HG03575 (cell line): Measurements from ENCODE around the gene SNRNP25.

ENCODE experiments used
- ATAC-seq: cut with Tn5 transposase; IDR thresholded peaks from one replicate; pipeline ENCODE4 v1.9.1; 2021; ENCODE audit not compliant: unreplicated experiment, insufficient number of reproducible peaks, low FRiP score; ENCODE audit errors: extremely low read depth

The SNRNP25 gene

DNA sequence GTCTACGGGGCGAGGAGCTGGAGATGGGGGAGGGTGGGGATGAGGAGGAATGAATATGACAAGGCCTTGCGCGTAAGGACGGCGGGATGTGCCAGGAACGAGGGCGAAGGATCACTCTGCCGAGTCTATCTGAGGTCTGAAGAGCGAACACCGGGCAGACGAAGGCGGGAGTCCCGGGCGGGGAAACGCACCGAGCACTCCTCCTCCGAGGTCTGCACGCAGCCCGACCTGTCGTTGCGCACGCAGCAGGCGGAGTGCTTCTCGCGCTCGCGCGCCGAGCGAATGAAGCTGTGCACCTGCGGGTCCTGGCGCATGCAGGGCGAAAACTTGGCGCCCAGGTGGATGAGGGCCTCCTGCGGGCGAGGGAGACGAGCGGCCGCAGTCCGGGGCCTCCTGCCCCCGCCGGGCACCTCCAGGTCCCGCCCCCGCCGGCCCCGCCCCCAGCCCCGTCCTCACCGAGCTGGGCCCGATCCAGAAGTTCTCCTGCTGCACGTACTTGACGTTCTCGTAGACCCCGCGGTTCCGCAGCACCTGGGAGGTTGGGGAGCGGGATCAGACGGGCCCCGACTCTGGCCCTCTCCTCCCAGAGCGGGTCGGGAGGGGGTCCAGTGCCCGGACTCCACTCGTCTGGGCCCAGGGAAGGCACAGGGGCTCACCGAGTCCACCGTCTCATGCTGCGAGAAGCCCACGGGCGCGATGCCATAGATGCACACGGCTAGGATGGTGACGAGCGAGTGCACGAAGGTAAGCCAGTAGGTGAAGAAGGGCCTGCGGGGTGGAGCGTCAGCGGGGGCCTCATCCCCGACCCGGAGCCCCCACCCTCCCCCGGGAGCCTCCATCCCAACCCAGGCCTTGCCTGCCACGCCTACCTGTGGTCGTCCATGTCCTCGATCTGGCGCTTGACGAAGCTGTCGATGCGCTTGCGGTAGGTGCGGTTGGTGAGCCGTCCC lies 7.6 kb downstream of the SNRNP25 start:
- ATAC-seq: no peak

DNA sequence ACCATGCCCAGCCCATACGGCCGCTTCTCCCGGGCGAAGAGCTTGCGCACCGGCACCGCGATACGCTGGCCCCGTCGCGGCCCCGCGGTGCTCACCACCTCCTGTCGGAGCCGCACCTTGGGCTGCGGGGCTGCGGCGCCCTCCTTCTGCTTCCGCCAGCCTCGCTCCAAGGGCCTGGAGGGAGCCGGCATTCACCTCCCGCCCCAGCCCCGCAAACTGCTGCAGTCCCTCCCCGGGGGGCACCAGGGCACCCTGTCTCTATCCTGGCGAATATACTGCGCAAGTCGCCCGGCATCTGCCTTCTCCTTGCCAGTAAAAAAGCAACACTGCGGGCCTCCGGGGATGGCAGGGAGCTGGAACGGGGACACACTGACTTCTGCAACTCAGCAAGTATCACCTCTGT lies 8.3 kb downstream of the SNRNP25 start:
- ATAC-seq: no peak

DNA sequence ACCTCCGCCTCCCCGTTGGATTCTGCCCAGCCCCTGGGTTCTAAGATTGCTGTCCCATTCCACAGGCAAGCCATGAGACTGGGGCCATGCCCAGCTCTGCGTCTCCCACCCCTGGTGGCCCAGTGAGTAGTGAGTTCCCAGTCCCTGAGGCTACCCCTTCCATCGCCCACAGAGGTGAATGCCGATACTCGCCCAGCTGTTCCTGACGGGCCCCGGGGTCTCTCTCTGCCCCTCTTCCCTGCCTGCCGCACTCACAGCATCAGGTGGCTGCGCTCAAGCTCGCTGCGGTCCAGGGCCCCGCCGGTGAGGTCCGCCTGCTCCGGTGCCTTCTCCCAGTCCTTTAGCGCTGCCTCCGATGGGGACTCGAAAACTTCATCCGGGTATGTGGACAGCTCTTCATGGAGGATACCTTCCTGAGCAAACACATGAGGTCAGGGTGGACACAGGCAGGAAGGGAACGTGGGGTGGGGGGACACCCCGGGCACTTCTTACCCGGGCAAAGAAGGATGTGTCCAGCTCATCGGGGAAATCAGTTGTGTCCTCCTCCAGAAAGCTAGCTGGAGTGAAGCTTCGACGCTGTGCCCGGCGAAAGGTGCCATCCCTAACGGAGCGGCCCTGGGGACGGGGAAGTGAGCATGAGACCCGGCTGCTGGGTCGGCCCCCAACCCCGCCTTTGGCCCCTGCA lies 8.8 kb downstream of the SNRNP25 start:
- ATAC-seq: no peak

DNA sequence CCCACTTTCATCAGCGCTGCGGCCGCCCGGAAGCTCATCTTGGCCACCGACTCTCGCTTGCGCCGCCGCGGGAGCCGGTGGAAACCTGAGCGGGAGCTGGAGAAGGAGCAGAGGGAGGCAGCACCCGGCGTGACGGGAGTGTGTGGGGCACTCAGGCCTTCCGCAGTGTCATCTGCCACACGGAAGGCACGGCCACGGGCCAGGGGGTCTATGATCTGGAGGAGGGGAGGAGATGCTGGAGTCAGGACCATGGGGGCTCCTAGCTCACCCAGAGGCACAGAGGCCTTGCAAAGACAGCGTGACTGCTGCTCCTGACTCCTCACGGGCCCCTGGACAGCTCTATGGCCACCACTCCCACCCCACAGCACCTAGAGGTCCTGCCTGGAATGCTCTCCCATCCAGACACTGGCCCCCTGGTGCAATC lies 9.4 kb downstream of the SNRNP25 start:
- ATAC-seq: no peak

DNA sequence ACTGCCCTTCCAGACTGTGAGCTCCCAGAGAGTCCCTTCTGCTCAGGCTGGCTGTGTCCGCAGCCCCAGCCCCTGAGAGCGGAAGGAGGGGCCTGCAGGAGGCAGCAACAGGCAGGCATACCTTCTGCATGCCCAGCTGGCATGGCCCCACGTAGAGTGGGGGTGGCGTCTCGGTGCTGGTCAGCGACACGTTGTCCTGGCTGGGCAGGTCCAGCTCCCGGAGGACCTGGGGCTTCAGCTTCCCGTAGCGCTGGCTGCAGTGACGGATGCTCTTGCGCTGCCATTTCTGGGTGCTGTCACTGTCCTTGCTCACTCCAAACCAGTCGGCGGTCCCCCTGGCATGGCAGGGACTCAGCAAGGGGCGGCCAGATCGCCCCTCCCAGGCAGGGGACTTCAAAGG lies 9.8 kb downstream of the SNRNP25 start:
- ATAC-seq: no peak

DNA sequence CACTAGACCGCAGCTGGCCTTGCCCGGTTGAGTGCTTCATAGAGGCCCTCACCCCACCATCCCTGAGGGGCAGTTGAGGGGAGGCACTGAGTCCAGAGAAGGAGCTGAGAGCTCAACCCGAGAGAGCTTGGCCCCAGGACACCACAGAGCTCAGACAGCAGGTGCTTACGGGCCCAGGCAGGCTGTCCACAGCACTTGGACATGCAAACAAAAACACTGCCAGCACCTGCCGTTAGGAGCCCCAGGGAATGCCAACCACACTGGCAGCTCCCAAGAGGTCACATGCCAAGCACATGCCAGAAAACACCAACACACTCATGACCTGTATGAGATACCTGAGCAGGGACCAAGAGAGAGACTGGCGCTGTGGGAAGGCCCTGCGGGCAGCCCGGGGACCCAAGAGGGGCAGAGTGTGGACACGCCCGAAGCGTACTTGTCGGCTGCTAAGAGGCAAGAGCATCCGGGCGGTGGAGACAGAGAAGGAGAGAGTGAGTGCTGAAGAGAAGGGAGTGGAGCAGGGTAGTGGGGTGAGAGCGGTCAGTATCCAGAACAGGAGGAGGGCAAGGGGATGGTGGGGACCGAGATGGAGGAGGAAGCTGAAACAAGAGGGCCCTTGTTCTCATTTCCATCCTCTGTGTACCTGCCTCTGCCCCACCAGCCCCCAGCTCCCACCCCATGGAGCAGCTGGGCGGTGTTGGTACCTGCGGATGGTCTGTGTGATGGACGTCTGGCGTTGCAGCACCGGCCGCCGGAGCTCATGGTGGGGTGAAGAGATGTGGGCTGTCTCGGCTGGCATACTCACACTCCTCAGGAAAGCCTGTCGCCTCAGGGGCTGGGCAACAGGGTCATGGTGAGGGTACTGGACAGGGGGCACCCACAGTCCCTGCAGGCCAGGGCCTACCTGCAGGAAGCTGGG lies 10.6 kb downstream of the SNRNP25 start:
- ATAC-seq: no peak

DNA sequence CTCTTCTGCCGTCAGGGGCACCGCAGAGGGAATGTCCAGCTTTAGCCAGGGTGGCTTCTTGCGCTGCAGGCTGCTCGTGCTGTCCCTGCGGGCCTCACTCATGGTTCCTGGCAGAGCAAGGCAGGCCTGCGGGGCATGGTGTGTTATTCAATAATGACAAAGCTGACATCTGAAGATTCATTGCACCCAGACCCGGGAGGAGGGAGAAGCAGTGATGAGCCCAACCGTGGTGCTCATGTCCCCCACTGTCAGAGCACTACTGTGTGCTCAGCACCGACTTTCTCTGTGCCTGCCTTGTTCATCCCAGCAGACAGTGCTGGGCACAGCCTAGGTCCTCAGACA lies 11.3 kb downstream of the SNRNP25 start:
- no peak for ATAC-seq

DNA sequence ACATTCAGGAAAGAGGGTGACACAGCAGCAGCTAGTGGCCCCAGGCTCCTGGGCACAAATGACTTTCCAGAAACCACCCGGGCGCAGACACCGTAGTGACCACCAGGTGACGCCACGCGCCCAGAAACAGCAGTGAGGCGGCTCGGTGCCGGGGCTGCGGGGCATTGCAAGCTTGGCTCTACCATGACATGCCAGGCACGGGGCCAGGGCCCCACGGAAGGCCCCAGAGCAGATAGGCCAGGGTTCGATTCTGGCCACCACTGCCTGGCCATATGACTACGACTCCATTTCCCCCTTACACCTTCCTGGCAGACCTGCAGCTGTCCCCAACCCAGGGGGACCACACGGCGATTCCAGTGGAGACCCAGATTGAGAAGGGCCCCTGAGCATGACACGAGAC lies 12.1 kb downstream of the SNRNP25 start:
- no peak for ATAC-seq

DNA sequence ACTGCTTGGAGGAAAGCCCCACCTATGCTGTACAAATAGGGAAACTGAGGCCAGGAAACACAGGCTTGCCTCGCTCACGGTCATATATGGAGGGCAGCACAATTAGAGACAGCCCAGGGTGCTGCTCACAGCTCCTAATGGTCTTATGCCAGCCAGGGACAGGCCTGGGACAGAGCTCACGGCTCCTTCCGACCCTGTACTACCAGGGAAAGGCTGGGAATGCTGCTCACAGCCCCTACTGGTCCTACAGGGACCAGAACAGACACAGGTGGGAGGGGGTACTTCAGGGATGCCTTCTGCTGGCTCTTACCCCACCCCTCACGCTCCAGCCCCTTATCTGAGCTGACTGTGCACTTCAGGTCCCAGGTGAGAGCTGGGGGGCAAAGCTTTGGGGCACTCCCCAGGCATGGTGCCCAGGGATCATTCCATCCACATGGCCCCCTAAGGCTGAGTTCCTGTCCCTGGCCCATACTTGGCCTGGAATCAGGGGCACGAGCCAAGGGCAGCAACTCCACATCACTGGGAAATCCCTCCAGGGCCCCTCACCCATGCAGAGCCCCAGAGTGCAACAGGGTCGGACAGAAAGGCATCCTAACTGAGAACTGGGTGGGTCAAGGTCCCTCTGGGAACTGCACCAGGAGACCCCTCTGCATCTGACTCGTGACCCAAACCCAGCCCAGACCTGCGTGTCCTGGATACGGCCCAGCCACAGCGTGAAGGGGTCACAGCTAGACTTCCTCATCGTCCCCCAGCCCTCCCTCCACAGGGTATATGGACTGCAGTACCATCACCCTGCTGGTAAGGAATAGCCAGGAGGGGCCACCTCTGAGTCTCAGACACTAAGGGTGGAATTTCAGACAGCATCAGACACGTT lies 12.9 kb downstream of the SNRNP25 start:
- no peak for ATAC-seq

DNA sequence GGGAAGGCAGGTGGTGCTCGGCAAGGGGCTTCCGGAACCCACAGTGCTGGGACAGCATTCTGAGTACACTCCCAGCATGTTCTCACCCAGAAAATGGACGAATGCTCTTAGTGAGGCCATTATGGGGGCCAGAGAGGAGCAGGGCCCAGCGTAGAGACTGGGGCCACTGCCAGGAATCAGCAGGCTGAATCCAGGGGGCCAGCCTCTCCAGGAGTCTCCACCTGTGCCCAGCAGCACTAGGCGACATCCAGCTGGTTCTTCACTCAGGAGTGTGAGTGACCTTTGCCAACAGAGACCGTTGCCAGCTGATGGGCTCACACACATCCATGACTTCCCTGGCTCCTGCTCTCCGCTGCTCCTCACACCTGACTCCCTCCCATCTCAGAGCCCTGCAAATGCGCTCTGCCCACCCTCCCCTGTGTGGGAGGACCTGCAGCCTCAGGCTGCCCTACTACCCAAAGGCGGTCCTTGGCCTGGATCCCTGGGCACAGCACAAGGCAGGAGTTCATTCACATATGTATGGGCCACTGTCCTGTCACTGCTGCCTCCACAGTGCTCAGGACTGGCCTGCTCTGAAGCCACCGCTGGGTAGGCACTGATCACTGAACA lies 13.7 kb downstream of the SNRNP25 start:
- ATAC-seq: no peak

DNA sequence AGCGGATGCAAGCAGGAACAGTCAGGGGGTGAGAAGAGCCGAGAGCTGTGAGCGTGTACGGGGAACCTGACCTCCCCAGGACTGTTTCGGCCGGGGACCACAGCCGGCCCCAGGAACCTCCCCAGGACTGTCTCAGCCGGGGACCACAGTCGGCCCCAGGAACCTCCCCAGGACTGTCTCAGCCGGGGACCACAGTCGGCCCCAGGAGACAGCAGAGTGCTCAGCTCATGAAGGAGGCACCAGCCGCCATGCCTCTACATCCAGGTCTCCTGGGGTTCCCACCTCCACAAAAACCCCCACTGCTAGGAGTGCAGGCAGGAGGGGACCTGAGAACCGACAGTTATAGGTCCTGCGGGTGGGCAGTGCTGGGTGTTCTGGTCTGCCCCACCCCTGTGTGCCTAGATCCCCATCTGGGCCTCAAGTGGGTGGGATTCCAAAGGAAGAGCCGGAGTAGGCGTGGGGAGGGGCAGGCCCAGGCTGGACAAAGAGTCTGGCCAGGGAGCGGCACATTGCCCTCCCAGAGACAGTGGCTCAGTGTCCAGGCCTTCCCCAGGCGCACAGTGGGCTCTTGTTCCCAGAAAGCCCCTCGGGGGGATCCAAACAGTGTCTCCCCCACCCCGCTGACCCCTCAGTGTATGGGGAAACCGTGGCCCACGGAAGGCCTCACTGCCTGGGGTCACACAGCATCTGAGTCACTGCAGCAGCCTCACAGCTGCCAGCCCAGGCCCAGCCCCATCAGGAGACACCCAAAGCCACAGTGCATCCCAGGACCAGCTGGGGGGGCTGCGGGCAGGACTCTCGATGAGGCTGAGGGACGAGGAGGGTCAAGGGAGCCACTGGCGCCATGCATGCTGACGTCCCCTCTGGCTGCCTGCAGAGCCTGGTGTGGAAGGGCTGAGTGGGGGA lies 14.5 kb downstream of the SNRNP25 start:
- ATAC-seq: no peak

DNA sequence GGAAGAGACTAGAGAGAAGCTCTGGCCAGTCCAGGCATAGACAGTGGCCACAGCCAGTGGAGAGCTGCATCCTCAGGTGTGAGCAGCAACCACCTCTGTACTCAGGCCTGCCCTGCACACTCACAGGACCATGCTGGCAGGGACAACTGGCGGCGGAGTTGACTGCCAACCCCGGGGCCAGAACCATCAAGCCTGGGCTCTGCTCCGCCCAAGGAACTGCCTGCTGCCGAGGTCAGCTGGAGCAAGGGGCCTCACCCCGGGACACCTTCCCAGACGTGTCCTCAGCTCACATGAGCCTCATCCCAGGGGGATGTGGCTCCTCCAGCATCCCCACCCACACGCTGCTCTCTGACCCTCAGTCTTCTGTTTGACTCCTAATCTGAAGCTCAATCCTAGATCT lies 15.6 kb downstream of the SNRNP25 start:
- ATAC-seq: no peak

DNA sequence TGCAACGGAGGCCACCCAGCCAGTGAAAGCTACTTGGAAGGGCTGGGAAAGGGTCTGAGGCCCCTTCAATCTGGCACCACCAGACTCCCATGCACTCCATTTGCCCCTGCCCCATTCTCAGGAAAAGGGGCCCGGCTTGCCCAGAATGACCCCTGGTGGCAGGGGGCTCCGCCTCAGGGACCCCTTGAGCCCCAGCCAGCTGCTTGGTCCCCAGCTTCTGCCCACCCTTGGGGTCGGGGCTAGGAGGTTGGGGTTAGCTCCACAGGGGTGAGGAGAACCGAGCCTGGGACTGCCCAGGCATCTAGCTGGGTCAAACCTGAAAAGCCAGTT lies 17.5 kb downstream of the SNRNP25 start:
- ATAC-seq: no peak

DNA sequence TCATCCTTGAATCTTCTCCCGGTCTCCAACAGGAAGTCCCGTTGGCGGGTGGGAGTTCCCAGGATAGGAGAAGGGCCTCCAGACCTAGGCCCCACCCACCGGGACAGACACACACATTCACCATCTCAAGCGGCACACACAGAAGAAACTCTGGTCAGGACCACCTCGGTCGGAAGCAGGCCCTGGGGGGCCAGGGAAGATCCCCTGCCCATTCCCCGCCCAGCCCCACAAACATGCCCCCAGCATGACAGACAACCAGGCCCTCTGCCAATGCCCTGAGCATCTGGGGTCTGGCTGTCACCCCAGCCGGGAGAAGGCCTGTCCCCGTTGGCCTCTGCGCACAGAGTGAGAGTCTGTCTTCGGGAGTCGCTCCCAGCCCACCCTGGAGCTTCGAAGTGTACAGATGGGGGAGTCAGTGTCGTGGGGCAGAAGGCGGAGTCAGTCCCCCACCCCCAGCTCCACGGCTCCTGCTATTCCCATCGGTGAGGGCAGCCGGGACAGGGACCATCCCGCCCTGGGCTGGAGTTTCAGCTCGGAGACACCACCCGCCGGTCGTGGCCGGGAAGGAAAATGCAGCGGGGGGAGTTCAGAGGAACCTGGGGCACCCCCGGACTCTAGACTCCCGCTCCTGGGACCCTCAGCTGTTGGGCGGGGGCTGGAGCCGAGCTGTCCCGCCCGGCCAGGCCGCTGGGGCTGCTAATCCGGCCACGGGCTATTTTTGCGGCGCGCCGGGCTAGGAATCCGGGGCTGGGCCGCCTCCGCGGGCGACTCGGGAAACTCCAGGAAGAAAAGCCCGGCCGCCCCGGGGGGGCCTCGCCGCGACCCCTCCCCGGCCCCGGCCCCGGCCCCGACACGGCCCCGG lies 18.1 kb downstream of the SNRNP25 start:
- no peak for ATAC-seq

DNA sequence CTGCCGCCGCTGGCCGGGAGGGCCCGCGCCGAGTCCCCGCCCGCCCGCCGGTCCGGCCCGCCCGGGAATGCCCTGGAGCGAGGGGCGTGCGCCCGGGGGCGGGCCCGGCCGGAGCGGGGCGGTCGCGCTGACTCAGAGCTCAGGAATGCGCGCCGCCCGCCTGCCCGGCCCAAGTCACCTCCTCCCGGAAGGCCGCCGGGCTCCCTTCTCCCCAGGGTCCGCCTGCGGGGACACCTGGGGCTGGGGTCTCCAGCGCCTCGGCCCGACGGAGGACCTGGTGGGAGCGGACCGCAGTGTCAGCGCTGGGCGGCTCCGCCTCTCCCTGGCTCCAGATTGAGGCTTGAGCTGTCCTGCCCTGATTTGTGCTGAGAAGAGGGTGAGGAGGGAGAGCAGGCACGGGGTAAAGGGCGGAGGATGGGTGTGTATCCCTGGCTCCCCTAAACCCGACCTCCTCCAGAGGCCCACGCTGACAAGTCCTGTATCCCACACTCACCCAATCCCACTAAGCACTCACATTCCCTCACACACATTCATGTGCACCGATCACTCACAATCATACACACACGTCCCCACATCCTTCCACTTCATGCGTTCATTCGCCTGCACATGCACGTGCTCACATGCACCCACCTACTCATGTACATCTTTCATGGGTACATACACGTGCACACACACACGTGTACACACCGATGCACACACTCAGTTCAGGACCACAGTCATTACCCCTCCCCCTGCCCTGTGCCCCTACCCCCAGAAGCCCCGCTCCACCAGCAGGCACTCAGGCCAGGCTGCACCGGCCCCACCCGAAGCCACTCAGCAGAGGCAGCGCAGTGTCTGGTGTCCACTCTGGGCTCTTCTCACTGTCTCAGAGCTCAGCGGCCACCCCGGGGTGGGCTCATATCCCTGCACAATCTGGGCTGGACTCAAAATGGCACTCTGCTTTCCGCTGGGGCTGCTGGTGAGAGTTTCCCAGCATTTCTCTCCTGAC lies 19.2 kb downstream of the SNRNP25 start, which contains the start of gene RHBDF1:
RHBDF1 (minus strand) TSS at position 71 of the 988 bp plus-strand sequence. CDS start 7,616 bp downstream, outside the sequence.
- ATAC-seq: no peak
